HG03039 (cell line): Measurements from ENCODE around the gene MED10.

Source experiments
- ATAC-seq: cut with Tn5 transposase; IDR thresholded peaks from one replicate; pipeline ENCODE4 v1.9.1; 2021; ENCODE audit warnings: mild to moderate bottlenecking, moderate library complexity; ENCODE audit not compliant: unreplicated experiment

Gene MED10

GRCh38 chr5:6353602-6354302 lies 24.6 kb downstream of the MED10 start:
- ATAC-seq = no peak

- ATAC-seq = no peak
These were observed 27.9 kb downstream of the MED10 start for GRCh38 chr5:6350277-6351090.

- ATAC-seq = no peak
These were observed 29.0 kb downstream of the MED10 start for GRCh38 chr5:6349387-6349786.

- no peak for ATAC-seq
These were observed 29.8 kb downstream of the MED10 start for GRCh38 chr5:6348476-6349000.

GRCh38 chr5:6347673-6348072 lies 30.7 kb downstream of the MED10 start:
- ATAC-seq = no peak

- ATAC-seq = no peak
These were observed 31.2 kb downstream of the MED10 start for GRCh38 chr5:6347165-6347564.

- no peak for ATAC-seq
These were observed 33.8 kb downstream of the MED10 start for GRCh38 chr5:6344593-6344989.

GRCh38 chr5:6343951-6344592 lies 34.3 kb downstream of the MED10 start:
- ATAC-seq = no peak

- ATAC-seq = no peak
These were observed 35.5 kb downstream of the MED10 start for GRCh38 chr5:6342689-6343315.

GRCh38 chr5:6340100-6340499 lies 38.2 kb downstream of the MED10 start:
- ATAC-seq = no peak

GRCh38 chr5:6338871-6339270 lies 39.5 kb downstream of the MED10 start:
- ATAC-seq = no peak

GRCh38 chr5:6338135-6338534 lies 40.2 kb downstream of the MED10 start:
- ATAC-seq = no peak

GRCh38 chr5:6333182-6333905 lies 45.0 kb downstream of the MED10 start:
- no peak for ATAC-seq

GRCh38 chr5:6328173-6328572 lies 50.2 kb downstream of the MED10 start:
- no peak for ATAC-seq

GRCh38 chr5:6326776-6327175 lies 51.6 kb downstream of the MED10 start:
- ATAC-seq = no peak

- ATAC-seq = no peak
These were observed 56.1 kb downstream of the MED10 start for GRCh38 chr5:6322163-6322713.
